ENCODE results near the gene MAPKBP1. TPM values are rescaled to one million over a fixed set of nuclear protein-coding genes. Genes with fewer than 3 reads are reported as not detected.

The MAPKBP1 gene
- total RNA-seq, 1 donor from 2014 or later: 26.3 TPM

GRCh38 chr15:41801850-41802455, 27.7 kb downstream of the MAPKBP1 start:
- H3K9me3 Mint-ChIP-seq: no peaks in the 10 kb centered on the region
- no peak for DNase-seq (ENCODE audit: low spot score)
- no peak overlapping the region for H3K4me3 Mint-ChIP-seq
- intact Hi-C loops (cut with micrococcal nuclease): no loop called here
- peaks cover 27% of the 10 kb centered on the region for H3K4me1 Mint-ChIP-seq (ENCODE audit: low read depth)
- H3K27me3 Mint-ChIP-seq (ENCODE audit: insufficient read depth): no peaks in the 10 kb centered on the region
- H3K36me3 Mint-ChIP-seq (ENCODE audit: low read depth): no peaks in the 10 kb centered on the region
- H3K27ac Mint-ChIP-seq: no peak overlapping the region

- peaks cover 17% of the 10 kb centered on the region for H3K4me1 Mint-ChIP-seq (ENCODE audit: low read depth)
- no peaks in the 10 kb centered on the region for H3K9me3 Mint-ChIP-seq
- H3K36me3 Mint-ChIP-seq (ENCODE audit: low read depth): no peaks in the 10 kb centered on the region
- no peak overlapping the region for H3K4me3 Mint-ChIP-seq
- intact Hi-C loops (cut with micrococcal nuclease): no loop called here
- H3K27me3 Mint-ChIP-seq (ENCODE audit: insufficient read depth): no peaks in the 10 kb centered on the region
- DNase-seq (ENCODE audit: low spot score): no peak
- H3K27ac Mint-ChIP-seq: no peak overlapping the region
Measured at GRCh38 chr15:41804361-41804760, 30.1 kb downstream of the MAPKBP1 start.

GRCh38 chr15:41804916-41805666, 30.8 kb downstream of the MAPKBP1 start:
- Mint-ChIP-seq H3K36me3 (ENCODE audit: low read depth) (no peaks in the 10 kb centered on the region), H3K27me3 (ENCODE audit: insufficient read depth) (no peaks in the 10 kb centered on the region), H3K4me1 (ENCODE audit: low read depth) (peaks cover 13% of the 10 kb centered on the region), H3K27ac (peak overlapping the region; percentile 9), H3K4me3 (no peak overlapping the region), H3K9me3 (no peaks in the 10 kb centered on the region)
- intact Hi-C loops (cut with micrococcal nuclease): no loop called here
- no peak for DNase-seq (ENCODE audit: low spot score)

GRCh38 chr15:41805711-41806110, 31.4 kb downstream of the MAPKBP1 start:
- no peak for DNase-seq (ENCODE audit: low spot score)
- H3K36me3 Mint-ChIP-seq (ENCODE audit: low read depth): no peaks in the 10 kb centered on the region
- intact Hi-C loops (cut with micrococcal nuclease): no loop called here
- no peaks in the 10 kb centered on the region for H3K27me3 Mint-ChIP-seq (ENCODE audit: insufficient read depth)
- peaks cover 19% of the 10 kb centered on the region for H3K4me1 Mint-ChIP-seq (ENCODE audit: low read depth)
- H3K4me3 Mint-ChIP-seq: no peak overlapping the region
- no peak overlapping the region for H3K27ac Mint-ChIP-seq
- H3K9me3 Mint-ChIP-seq: no peaks in the 10 kb centered on the region

DNA sequence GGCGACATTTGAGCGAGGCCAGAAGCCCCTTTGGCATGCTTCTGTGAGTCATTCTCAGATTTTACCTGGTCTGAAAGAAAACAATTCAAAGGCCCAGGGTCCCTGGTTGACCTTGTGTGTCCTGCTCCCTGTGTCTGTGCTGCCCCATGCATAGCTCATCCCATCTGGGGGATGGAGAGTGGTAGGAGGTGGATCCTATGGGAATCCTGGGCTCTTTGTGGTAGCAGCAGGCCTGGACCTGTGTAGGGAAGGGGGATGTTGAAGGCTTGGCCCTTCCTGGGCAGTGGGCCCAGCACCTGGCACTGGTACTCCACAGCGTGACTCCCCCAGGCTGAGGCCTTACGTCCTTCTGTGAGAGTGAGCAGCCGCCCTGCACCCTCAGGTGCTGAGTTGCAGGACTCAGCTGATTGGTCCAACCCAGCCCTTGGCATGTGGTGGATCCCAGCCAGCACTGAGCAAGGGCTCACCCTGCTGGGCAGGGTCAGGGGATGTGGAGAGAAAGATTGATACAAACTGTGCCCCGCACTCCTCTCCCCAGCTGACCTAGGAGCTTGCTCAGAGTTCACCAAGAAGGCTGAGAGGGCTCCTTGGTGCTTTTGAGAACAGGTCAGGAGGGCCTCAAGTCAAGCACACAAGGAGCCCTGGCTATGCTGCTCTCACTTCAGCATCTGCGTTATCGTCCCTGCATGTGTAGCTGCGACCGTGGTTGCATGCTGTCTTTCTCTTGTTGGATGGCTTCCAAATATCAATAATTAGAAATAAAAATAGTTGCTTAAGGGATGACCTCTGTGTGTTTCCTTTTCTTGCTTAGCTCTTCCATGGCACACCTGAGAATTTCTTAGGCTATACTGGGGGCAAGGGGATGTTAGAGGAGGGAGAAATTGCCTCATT, 32.3 kb downstream of the MAPKBP1 start:
- no peak for DNase-seq (ENCODE audit: low spot score)
- Mint-ChIP-seq H3K36me3 (ENCODE audit: low read depth) (no peaks in the 10 kb centered on the region), H3K27me3 (ENCODE audit: insufficient read depth) (no peaks in the 10 kb centered on the region), H3K4me3 (no peak overlapping the region), H3K4me1 (ENCODE audit: low read depth) (peaks cover 27% of the 10 kb centered on the region), H3K9me3 (no peaks in the 10 kb centered on the region), H3K27ac (no peak overlapping the region)
- intact Hi-C loops (cut with micrococcal nuclease): no loop called here

DNA sequence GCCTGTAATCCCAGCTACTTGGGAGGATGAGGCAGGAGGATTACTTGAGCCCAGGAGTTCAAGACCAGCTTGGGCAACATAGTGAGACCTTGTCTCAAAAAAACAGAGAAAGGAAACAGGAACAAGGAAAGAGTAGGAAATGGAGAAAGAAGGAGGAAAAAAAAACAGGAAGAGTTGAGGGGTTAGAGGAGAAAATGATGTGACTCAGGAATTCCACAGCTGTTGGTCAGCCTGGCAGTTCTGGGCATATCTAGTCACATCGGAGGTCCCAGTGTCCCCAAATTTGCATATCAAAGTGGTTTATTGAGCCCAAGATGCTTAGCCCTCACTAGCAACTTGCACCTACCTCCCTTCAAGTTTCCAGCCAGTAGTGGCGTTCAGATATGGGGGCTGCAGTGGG, 34.8 kb downstream of the MAPKBP1 start:
- no peaks in the 10 kb centered on the region for H3K9me3 Mint-ChIP-seq
- H3K27me3 Mint-ChIP-seq (ENCODE audit: insufficient read depth): no peaks in the 10 kb centered on the region
- no peak for DNase-seq (ENCODE audit: low spot score)
- no peak overlapping the region for H3K4me3 Mint-ChIP-seq
- intact Hi-C loops (cut with micrococcal nuclease): no loop called here
- no peaks in the 10 kb centered on the region for H3K36me3 Mint-ChIP-seq (ENCODE audit: low read depth)
- peaks cover 33% of the 10 kb centered on the region for H3K4me1 Mint-ChIP-seq (ENCODE audit: low read depth)
- H3K27ac Mint-ChIP-seq: no peak overlapping the region

DNA sequence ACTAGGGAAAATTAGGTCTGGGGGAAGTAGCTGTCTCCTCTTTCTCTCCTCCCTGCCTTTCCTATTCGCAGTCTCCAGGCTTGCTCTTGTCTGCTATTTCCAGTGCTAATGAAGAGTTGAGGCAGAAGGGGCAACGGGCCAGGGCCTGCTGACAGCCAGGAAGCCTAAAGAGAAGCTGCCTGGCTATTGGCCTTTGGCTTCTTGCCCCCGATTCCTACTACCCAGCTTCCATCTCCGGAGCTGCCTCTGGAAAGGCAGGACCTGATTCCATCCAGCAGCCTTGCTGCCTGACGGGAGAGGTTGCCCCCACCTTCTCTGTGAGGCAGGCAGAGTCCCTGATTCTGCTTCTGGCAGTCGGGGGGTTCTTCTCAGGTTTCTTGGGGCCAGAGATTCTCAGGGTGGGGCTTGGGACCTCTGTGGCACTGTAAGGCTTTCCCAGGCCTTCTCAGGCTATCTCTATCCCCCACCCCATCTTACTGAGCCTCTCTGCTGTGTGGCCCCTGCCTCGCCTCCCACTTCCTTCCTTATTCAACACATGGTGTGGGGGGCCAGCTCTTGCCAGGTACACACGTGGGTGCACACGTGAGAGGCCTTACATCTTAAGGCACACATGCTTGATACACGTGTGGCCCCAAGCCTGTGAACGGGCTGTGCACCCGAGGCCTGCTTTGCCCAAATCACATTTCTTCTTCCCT, 35.4 kb downstream of the MAPKBP1 start:
- intact Hi-C loops (cut with micrococcal nuclease): loop anchor here (2.0 to 5.0 kb wide), 2 partner anchors 19 to 267 kb away; partner anchors contain the start of gene RPAP1
- H3K4me3 Mint-ChIP-seq: no peak overlapping the region
- no peaks in the 10 kb centered on the region for H3K27me3 Mint-ChIP-seq (ENCODE audit: insufficient read depth)
- H3K27ac Mint-ChIP-seq: no peak overlapping the region
- no peaks in the 10 kb centered on the region for H3K9me3 Mint-ChIP-seq
- H3K4me1 Mint-ChIP-seq (ENCODE audit: low read depth): peaks cover 28% of the 10 kb centered on the region
- no peak for DNase-seq (ENCODE audit: low spot score)
- H3K36me3 Mint-ChIP-seq (ENCODE audit: low read depth): no peaks in the 10 kb centered on the region

DNA sequence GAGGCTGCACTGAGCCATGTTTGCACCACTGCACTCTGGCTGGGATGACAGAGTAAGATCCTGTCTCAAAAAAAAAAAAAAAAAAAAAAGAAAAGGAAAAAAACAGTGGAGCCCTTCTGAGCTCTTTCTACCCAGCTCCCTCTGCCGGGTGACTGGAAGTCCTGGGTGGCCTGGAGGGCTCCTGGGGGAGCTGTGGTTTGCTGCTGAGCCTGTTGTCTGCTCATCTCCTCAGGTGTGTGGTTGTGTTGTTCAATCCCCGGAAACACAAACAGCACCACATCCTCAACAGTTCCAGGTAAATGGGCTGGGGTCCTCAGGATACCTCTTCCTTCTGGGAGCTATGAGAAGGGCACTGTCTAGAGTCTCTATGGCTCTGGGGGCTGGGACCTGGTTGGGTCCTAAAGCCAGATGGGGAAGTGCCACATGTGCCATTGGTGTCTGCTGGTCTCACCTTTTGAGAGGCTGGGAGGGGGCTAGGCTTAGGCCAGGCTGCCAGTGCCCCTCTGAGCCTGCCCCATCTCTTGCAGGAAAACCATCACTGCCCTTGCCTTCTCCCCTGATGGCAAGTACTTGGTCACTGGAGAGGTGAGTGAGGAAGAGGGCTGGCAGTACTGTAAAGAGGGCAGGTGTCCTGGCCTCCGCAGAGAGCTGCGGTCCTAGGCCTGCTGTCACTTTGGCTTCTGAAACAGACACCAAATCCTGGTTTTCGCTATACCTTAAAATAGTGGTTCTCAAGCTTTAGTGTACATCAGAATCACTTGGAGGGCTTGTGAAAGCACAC, 36.6 kb downstream of the MAPKBP1 start:
- DNase-seq (ENCODE audit: low spot score): no peak
- intact Hi-C loops (cut with micrococcal nuclease): loop anchor here (1.0 to 5.0 kb wide), 9 partner anchors 17 to 345 kb away; partner anchors contain the start of genes JMJD7, MAPKBP1 and RPAP1
- Mint-ChIP-seq H3K4me3 (peak overlapping the region; percentile 6), H3K27me3 (ENCODE audit: insufficient read depth) (no peaks in the 10 kb centered on the region), H3K27ac (no peak overlapping the region), H3K36me3 (ENCODE audit: low read depth) (peaks cover 2% of the 10 kb centered on the region), H3K9me3 (no peaks in the 10 kb centered on the region), H3K4me1 (ENCODE audit: low read depth) (peaks cover 24% of the 10 kb centered on the region)

- no peak overlapping the region for H3K4me3 Mint-ChIP-seq
- intact Hi-C loops (cut with micrococcal nuclease): loop anchor here (1.0 to 5.0 kb wide), 9 partner anchors 17 to 345 kb away; partner anchors contain the start of genes JMJD7, MAPKBP1 and RPAP1
- no peaks in the 10 kb centered on the region for H3K9me3 Mint-ChIP-seq
- H3K27ac Mint-ChIP-seq: no peak overlapping the region
- peak; percentile 61 for DNase-seq (ENCODE audit: low spot score)
- H3K4me1 Mint-ChIP-seq (ENCODE audit: low read depth): peaks cover 24% of the 10 kb centered on the region
- no peaks in the 10 kb centered on the region for H3K27me3 Mint-ChIP-seq (ENCODE audit: insufficient read depth)
- peaks cover 6% of the 10 kb centered on the region for H3K36me3 Mint-ChIP-seq (ENCODE audit: low read depth)
Measured at GRCh38 chr15:41811432-41812195, 37.3 kb downstream of the MAPKBP1 start.

DNA sequence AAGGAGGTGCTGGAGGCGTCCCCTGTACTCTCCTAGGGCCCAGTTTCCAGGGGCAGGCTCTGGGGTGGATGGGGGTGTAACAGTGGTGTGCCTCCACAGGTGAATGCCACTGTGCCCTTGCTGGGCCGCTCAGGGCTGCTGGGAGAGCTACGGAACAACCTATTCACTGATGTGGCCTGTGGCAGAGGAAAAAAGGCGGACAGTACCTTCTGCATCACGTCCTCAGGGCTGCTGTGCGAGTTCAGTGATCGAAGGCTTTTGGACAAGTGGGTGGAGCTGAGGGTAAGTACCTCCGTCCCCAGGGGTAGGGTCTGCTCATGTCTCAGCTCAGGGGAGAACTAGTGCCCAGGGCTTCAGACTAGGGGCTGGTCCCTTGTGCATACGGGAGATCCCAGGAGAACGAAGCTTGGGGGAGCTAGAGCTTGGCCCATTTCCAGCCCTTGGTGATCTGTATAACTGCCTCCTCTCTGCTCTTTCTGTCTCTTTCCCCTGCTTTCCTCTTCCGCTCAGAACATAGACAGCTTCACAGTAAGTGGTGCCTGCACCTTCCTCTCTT, 38.6 kb downstream of the MAPKBP1 start:
- Mint-ChIP-seq H3K27ac (no peak overlapping the region), H3K9me3 (no peaks in the 10 kb centered on the region), H3K4me3 (no peak overlapping the region), H3K4me1 (ENCODE audit: low read depth) (peaks cover 24% of the 10 kb centered on the region), H3K27me3 (ENCODE audit: insufficient read depth) (no peaks in the 10 kb centered on the region), H3K36me3 (ENCODE audit: low read depth) (peaks cover 10% of the 10 kb centered on the region)
- no peak for DNase-seq (ENCODE audit: low spot score)
- intact Hi-C loops (cut with micrococcal nuclease): loop anchor here (5.0 kb wide), 1 partner anchor 271 kb away; the partner anchor contains the start of gene RPAP1

GRCh38 chr15:41813426-41813825, 39.1 kb downstream of the MAPKBP1 start:
- Mint-ChIP-seq H3K27ac (no peak overlapping the region), H3K27me3 (ENCODE audit: insufficient read depth) (no peaks in the 10 kb centered on the region), H3K4me1 (ENCODE audit: low read depth) (peaks cover 24% of the 10 kb centered on the region), H3K4me3 (no peak overlapping the region), H3K9me3 (no peaks in the 10 kb centered on the region), H3K36me3 (ENCODE audit: low read depth) (peaks cover 10% of the 10 kb centered on the region)
- no peak for DNase-seq (ENCODE audit: low spot score)
- intact Hi-C loops (cut with micrococcal nuclease): loop anchor here (5.0 kb wide), 1 partner anchor 271 kb away; the partner anchor contains the start of gene RPAP1
